Tibial nerve (tissue), 4 donors: ENCODE measurements around the gene DENND4C. TPM values are rescaled to one million over a fixed set of nuclear protein-coding genes. Genes with fewer than 3 reads are reported as not detected.
A peak's percentile ranks its signal among the peaks of the same experiment; 100 is the strongest.

Experiments used
- DNase-seq, 2 donors: peaks; one replicate each; pipeline ENCODE4 v3.0.0-alpha.2; 2019; ENCODE audit warnings: low spot score in 2 of 2
- H3K27ac ChIP-seq, 4 donors: fragments of 200-600 bp; sonication (generic) in 3 of 4; one replicate each; pipeline ENCODE4 v1.5.1; 2017 to 2019; ENCODE audit warnings: mild to moderate bottlenecking in 1 of 4
- H3K27me3 ChIP-seq, 2 donors: fragments of 200-600 bp; sonication (generic) in 1 of 2; one replicate each; pipeline versions ENCODE4 v1.5.1 to v1.6.0; 2017 to 2019
- H3K36me3 ChIP-seq, 3 donors: fragments of 200-600 bp; sonication (generic); one replicate each; pipeline ENCODE4 v1.5.1; 2018 to 2019
- H3K4me1 ChIP-seq, 4 donors: fragments of 200-600 bp; sonication (generic) in 3 of 4; one replicate each; pipeline ENCODE4 v1.5.1; 2017 to 2019
- H3K4me3 ChIP-seq, 4 donors: fragments of 200-600 bp; sonication (generic) in 3 of 4; one replicate each; pipeline ENCODE4 v1.5.1; 2017 to 2019; ENCODE audit warnings: mild to moderate bottlenecking in 1 of 4, moderate library complexity in 1 of 4
- H3K9me3 ChIP-seq, 4 donors: fragments of 200-600 bp; sonication (generic) in 3 of 4; one replicate each; pipeline ENCODE4 v1.5.1; 2017 to 2019
- CTCF ChIP-seq, 5 experiments: fragments of 200-600 bp in 3 of 5; fragments of 450-650 bp in 2 of 5; sonication (generic) in 3 of 5; IDR thresholded peaks; one replicate each; pipeline ENCODE4 v1.5.1; 2016 to 2019; ENCODE audit warnings: antibody characterized with exemption in 5 of 5, mild to moderate bottlenecking in 3 of 5, moderate library complexity in 2 of 5
- EP300 ChIP-seq, 2 donors: sonication (generic); formaldehyde crosslinking; IDR thresholded peaks; one replicate each; pipeline ENCODE4 v1.6.1; 2017; ENCODE audit warnings: antibody characterized with exemption in 2 of 2, mild to moderate bottlenecking in 1 of 2
- POLR2A ChIP-seq, 2 donors: fragments of 450-650 bp; IDR thresholded peaks; one replicate each; pipeline ENCODE4 v1.6.1; 2017; ENCODE audit warnings: antibody characterized with exemption in 2 of 2, mild to moderate bottlenecking in 2 of 2, moderate library complexity in 2 of 2
- WGBS, 2 donors: methylation state at CpG; one replicate each; pipeline ENCODE4 v1.1.5; 2018; 5-methylcytosine and 5-hydroxymethylcytosine counted together
- total RNA-seq, 4 donors: library from RNA; depleted of rRNA; stranded (reverse); fragments of >200 nt; gene quantifications; one replicate each; pipeline ENCODE4 v1.1.0, GENCODE V29; 2016

The DENND4C gene
- total RNA-seq, 4 donors from 2014 or later = 60.4 to 102 (median 72.5) TPM

- H3K36me3 ChIP-seq = no peaks in the 10 kb centered on the region
- WGBS, 2 donors = 0% methylated on average over 28 to 33 of the region's 61 CpGs
These were observed 178.4 kb downstream of the DENND4C start, which contains the start of gene ACER2 for GRCh38 chr9:19408693-19409400. ACER2 (plus strand) TSS chr9:19409009; CDS start chr9:19409085, 76 bp downstream.

GRCh38 chr9:19409401-19410194 is 179.1 kb downstream of the DENND4C start:
- TF ChIP-seq CTCF (IDR thresholded peaks at IDR 0.05) = no peak
- no peak for TF ChIP-seq EP300 (IDR thresholded peaks at IDR 0.05)
- no peak for TF ChIP-seq POLR2A (IDR thresholded peaks at IDR 0.05)
- Histone ChIP-seq H3K27me3 (no peaks in the 10 kb centered on the region), H3K4me1 (peaks cover 0 to 30% (median 6%) of the 10 kb centered on the region in 4 donors), H3K27ac (peak overlapping the region; percentile 75 to 85 (median 78)), H3K9me3 (no peaks in the 10 kb centered on the region), H3K4me3 (peak overlapping the region; percentile 49 to 92 (median 76)), H3K36me3 (no peaks in the 10 kb centered on the region)
- DNase-seq = peak in 1 of 2 donors; percentile 26
- 8 to 10% methylated on average over 16 to 17 of the region's 17 CpGs for WGBS, 2 donors

More at GRCh38 chr9:19408693-19409400, 178.4 kb downstream of the DENND4C start, which contains the start of gene ACER2:
- peak; percentile 93 to 95 for DNase-seq
- peak within 1 kb of the TSS; percentile 49 to 92 (median 76) for H3K4me3 ChIP-seq
- TF ChIP-seq POLR2A (IDR thresholded peaks at IDR 0.05) = peak; percentile 64 to 94
- peak; percentile 45 to 96 for TF ChIP-seq EP300 (IDR thresholded peaks at IDR 0.05)
- TF ChIP-seq CTCF (IDR thresholded peaks at IDR 0.05) = peak in 1 of 5 experiments; percentile 42
- peaks cover 0 to 30% (median 6%) of the 10 kb centered on the region in 4 donors for H3K4me1 ChIP-seq
- peaks cover 0 to 3% (median 0%) of the 10 kb centered on the region in 4 donors for H3K9me3 ChIP-seq
- no peaks in the 10 kb centered on the region for H3K27me3 ChIP-seq
- H3K27ac ChIP-seq = peak within 1 kb of the TSS; percentile 75 to 85 (median 78)

GRCh38 chr9:19410195-19410503 is 179.7 kb downstream of the DENND4C start:
- WGBS, 2 donors = 98 to 100% methylated on average over 2 of the region's 2 CpGs
- no peaks in the 10 kb centered on the region for H3K9me3 ChIP-seq

GRCh38 chr9:19410594-19410993 is 180.1 kb downstream of the DENND4C start:
- WGBS, 2 donors = 100% methylated on average over 2 of the region's 2 CpGs
- Histone ChIP-seq H3K27me3 (no peaks in the 10 kb centered on the region), H3K27ac (peak overlapping the region in 1 of 4 donors; percentile 20), H3K36me3 (no peaks in the 10 kb centered on the region), H3K4me3 (no peak overlapping the region), H3K9me3 (no peaks in the 10 kb centered on the region), H3K4me1 (peaks cover 0 to 30% (median 6%) of the 10 kb centered on the region in 4 donors)
- no peak for DNase-seq
- TF ChIP-seq EP300 (IDR thresholded peaks at IDR 0.05) = no peak
- no peak for TF ChIP-seq CTCF (IDR thresholded peaks at IDR 0.05)
- TF ChIP-seq POLR2A (IDR thresholded peaks at IDR 0.05) = no peak

More at GRCh38 chr9:19410195-19410503, 179.7 kb downstream of the DENND4C start:
- DNase-seq = no peak
- H3K36me3 ChIP-seq = no peaks in the 10 kb centered on the region
- H3K27me3 ChIP-seq = no peaks in the 10 kb centered on the region
- TF ChIP-seq CTCF (IDR thresholded peaks at IDR 0.05) (no peak), POLR2A (IDR thresholded peaks at IDR 0.05) (no peak), EP300 (IDR thresholded peaks at IDR 0.05) (no peak)
- peak overlapping the region in 2 of 4 donors; percentile 49 to 84 for H3K4me3 ChIP-seq
- H3K27ac ChIP-seq = peak overlapping the region in 1 of 4 donors; percentile 75
- H3K4me1 ChIP-seq = peaks cover 0 to 30% (median 6%) of the 10 kb centered on the region in 4 donors
